ENCODE results near the gene SHANK2.

Gene SHANK2

DNA sequence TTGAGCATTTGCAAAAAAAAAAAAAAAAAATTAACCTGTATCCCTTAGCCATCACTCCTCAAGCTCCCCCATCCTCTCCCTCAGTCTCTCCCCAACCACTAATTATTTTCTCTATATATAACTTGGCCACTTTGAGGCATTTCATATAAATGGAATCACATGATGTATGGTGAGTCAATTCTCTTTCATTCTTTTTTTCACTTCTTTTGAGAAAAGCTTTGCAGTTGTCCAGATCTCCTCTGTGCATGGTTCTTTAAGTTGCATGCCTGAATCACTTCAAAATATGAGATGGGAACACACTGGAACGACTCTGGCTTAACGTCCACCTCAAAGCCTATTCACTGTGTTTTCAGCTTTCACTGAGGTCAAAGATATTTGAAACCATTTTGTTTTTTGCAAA is 40.7 kb downstream of the SHANK2 start:
- Histone ChIP-seq H3K27ac (no peak overlapping the region), H3K4me3 (no peak overlapping the region)
- TF ChIP-seq, protein P1, sequence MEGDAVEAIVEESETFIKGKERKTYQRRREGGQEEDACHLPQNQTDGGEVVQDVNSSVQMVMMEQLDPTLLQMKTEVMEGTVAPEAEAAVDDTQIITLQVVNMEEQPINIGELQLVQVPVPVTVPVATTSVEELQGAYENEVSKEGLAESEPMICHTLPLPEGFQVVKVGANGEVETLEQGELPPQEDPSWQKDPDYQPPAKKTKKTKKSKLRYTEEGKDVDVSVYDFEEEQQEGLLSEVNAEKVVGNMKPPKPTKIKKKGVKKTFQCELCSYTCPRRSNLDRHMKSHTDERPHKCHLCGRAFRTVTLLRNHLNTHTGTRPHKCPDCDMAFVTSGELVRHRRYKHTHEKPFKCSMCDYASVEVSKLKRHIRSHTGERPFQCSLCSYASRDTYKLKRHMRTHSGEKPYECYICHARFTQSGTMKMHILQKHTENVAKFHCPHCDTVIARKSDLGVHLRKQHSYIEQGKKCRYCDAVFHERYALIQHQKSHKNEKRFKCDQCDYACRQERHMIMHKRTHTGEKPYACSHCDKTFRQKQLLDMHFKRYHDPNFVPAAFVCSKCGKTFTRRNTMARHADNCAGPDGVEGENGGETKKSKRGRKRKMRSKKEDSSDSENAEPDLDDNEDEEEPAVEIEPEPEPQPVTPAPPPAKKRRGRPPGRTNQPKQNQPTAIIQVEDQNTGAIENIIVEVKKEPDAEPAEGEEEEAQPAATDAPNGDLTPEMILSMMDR (IDR thresholded peaks at IDR 0.05): no peak
- no peak for DNase-seq (ENCODE audit: low spot score)

DNA sequence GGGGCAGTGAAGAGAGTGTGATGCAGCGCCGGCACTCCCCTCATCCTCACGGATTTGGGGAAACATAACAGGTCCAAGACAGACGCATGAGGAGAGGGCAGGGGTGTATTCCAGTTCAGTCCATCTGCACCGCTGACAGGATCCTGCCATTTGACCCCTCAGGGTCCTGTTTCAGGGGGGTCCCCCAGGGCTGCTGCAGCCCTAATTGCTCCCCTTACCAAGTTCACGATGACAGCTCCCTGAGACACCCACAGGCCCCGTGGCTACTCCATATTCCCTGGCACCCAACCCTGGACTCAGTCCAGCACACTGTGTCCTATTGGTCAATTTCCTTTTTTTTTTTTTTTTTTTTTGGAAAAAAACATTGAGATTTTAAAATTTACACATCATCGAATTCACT is 41.5 kb downstream of the SHANK2 start:
- Histone ChIP-seq H3K4me3 (no peak overlapping the region), H3K27ac (no peak overlapping the region)
- DNase-seq (ENCODE audit: low spot score): peak; percentile 50
- TF ChIP-seq, protein P1 (IDR thresholded peaks at IDR 0.05): no peak

DNA sequence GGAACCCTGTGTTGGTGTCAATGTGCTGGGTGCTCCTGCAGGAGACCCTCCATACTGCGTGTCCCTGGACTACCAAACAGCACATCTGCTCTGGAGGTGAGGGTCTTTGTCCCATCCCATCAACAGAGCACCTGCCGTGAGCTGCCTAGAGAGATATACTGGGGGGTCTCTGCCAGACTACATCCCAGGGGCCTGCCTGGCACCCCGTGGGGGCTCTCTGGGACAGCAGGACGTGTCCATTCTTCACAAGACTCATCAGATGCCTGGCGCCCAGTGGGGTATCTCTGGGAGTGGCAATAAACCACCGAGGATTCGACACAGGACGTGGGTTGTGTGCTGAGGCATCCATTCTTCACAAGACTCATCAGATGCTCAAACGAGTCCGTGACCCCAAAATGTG is 42.7 kb downstream of the SHANK2 start:
- Histone ChIP-seq H3K27ac (no peak overlapping the region), H3K4me3 (no peak overlapping the region)
- TF ChIP-seq, protein P1 (IDR thresholded peaks at IDR 0.05): no peak
- no peak for DNase-seq (ENCODE audit: low spot score)

DNA sequence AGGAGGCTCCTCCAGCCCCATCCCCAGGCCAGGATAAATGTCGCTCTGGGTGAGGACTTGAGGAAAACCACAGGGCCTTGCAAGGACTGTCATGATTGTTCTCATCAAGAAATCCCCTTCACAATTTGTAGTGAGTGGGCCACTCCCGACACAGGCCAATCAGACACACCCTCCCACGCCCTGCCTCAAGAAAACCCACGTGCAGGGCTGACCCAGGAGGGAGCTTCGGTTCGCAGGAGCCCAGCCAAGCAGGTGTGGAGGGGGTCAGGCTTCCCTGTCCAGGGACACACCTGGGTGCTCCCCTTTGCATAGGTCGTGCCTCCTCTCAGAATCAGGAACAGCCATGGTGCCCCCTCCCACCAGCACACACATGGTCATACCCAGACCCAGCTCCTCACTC is 43.2 kb downstream of the SHANK2 start:
- DNase-seq (ENCODE audit: low spot score): no peak
- no peak overlapping the region for H3K27ac ChIP-seq
- H3K4me3 ChIP-seq: no peak overlapping the region
- TF ChIP-seq, protein P1 (IDR thresholded peaks at IDR 0.05): no peak

DNA sequence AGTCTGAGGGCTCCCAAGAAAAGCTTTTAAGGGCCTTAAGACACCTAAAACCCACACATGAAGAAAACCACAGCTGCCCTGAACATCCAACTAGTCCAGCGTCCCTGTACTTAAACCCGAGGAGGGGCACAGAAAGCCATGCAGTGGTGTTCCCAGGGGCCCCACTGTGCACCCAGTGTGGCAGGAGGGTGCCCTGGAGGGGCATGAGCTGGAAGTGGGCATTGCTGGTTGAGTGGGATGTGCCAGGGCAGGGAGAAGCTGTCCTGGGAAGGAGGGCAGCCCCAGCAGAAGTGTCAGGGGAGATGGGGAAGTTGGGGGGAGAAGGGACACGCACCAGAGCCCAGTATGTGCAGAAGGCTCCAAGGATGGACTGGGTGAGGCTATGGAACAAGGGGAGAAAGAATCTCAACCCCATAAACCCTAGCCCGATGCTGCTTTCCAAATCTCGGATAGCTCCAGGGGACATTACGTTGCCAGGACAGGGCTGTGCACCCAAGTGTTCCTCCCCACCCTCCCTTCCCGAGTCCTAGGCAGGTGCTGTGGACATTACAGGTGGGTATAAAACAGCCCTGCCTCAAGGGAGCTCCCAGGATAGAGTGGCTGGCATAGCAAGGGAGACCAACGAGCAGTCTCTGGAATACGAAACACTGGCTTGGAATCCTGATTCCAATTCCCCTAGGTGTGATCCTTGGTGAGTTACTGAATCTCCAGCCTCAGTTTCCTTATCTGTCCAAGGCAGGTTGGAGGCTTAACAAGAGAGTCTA is 44.2 kb downstream of the SHANK2 start:
- TF ChIP-seq, protein P1 (IDR thresholded peaks at IDR 0.05): no peak
- Histone ChIP-seq H3K4me3 (no peak overlapping the region), H3K27ac (no peak overlapping the region)
- no peak for DNase-seq (ENCODE audit: low spot score)

DNA sequence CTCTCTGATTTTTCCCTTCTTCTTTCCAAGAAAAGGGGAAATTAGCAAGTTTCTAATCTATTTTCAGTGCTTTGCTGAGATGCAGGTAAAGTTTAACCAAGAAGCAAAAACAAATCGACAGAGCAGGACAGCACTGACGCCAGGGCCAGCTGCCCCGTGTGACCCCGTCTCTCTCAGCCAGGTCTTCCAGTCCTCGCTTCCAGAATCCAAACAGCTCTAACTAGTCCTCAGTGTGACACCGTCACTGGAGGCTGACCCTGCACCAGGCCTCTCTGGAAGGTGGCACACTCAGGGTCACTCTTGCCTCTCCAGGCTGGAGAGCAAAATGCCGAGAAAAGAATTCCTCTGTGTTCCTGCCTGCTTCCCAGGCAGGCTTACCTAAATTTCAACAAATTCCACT is 44.8 kb downstream of the SHANK2 start:
- no peak for DNase-seq (ENCODE audit: low spot score)
- Histone ChIP-seq H3K4me3 (no peak overlapping the region), H3K27ac (no peak overlapping the region)
- TF ChIP-seq, protein P1 (IDR thresholded peaks at IDR 0.05): no peak

DNA sequence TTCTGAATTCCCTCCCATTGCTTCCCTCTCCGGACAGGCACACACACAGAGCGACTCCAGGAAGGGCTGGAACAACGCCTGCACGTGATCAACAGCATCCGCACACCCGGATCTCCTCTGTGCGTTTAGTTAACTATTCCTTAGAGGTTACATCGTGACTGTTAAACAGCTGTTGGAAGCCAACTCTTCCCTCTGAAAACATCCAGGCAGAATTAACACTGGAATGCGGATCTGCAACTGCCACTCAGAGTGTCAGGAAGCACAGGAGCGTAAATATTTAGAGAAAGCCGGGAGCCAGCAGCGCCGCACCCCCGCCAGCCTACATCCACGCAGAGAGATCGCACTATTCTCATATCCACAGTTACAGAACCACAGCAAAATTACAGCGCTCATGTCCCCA is 46.2 kb downstream of the SHANK2 start:
- no peak for DNase-seq (ENCODE audit: low spot score)
- Histone ChIP-seq H3K4me3 (no peak overlapping the region), H3K27ac (no peak overlapping the region)
- TF ChIP-seq, protein P1 (IDR thresholded peaks at IDR 0.05): no peak
